ENCODE data around the gene TUSC1.
"Not testable (repeated sequence)": the region's sequence is repeated elsewhere in the genome, so short reads cannot be mapped to it uniquely, and the experiment has no call there.

TUSC1 gene

GRCh38 chr9:25702536-25702935 lies 24.3 kb upstream of the TUSC1 start:
- TF ChIP-seq CTCF (IDR thresholded peaks at IDR 0.05; ENCODE audit: low read depth, low read length) = no peak

GRCh38 chr9:25700899-25701298 lies 22.7 kb upstream of the TUSC1 start:
- H3K4me3 ChIP-seq (ENCODE audit: low read depth, low read length) = not testable (repeated sequence)

More at GRCh38 chr9:25702536-25702935, 24.3 kb upstream of the TUSC1 start:
- no peak overlapping the region for H3K4me3 ChIP-seq (ENCODE audit: low read depth, low read length)

GRCh38 chr9:25700430-25700829 lies 22.2 kb upstream of the TUSC1 start:
- no peak overlapping the region for H3K4me3 ChIP-seq (ENCODE audit: low read depth, low read length)
- no peak for TF ChIP-seq CTCF (IDR thresholded peaks at IDR 0.05; ENCODE audit: low read depth, low read length)

- no peak overlapping the region for H3K4me3 ChIP-seq (ENCODE audit: low read depth, low read length)
- no peak for TF ChIP-seq CTCF (IDR thresholded peaks at IDR 0.05; ENCODE audit: low read depth, low read length)
Measured at GRCh38 chr9:25691786-25692185, 13.5 kb upstream of the TUSC1 start.

- no peak overlapping the region for H3K4me3 ChIP-seq (ENCODE audit: low read depth, low read length)
- no peak for TF ChIP-seq CTCF (IDR thresholded peaks at IDR 0.05; ENCODE audit: low read depth, low read length)
Measured at GRCh38 chr9:25684321-25684720, 6.1 kb upstream of the TUSC1 start.

GRCh38 chr9:25681266-25681665 lies 3.0 kb upstream of the TUSC1 start:
- H3K4me3 ChIP-seq (ENCODE audit: low read depth, low read length) = no peak overlapping the region
- TF ChIP-seq CTCF (IDR thresholded peaks at IDR 0.05; ENCODE audit: low read depth, low read length) = no peak

- no peak for TF ChIP-seq CTCF (IDR thresholded peaks at IDR 0.05; ENCODE audit: low read depth, low read length)
- H3K4me3 ChIP-seq (ENCODE audit: low read depth, low read length) = peak overlapping the region; percentile 76
Measured at GRCh38 chr9:25678846-25679360, 659 bp upstream of the TUSC1 start.
